ENCODE results near the gene VGLL4.
"Not testable (repeated sequence)": the region's sequence is repeated elsewhere in the genome, so short reads cannot be mapped to it uniquely, and the experiment has no call there.

Gene VGLL4

DNA sequence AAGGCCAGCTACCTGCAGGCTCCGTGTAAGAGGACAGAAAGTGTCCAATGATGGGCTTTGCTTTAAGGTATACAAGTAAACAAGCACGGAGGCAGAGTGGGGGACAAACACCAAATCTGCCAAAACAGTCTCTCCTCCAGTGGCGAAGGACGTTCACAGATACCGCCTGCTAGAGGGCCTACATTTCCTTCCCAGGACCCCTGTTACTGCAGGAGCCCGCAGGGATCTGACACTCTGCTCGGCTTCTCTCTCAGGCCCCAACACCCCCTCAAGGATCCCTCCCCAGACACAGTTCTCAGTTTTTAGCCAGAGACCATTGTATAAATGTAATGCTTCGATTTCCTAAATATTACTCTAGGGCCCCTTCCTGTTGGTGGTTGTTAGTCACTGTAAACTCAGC, 46.0 kb upstream of the VGLL4 start:
- H2AFZ ChIP-seq (ENCODE audit: insufficient read depth, low read length, poor library complexity): no peak overlapping the region
- no peak overlapping the region for H3K27ac ChIP-seq (ENCODE audit: low read depth, low read length)
- no peak overlapping the region for H4K12ac ChIP-seq (ENCODE audit: low read depth, low read length)
- no peak overlapping the region for H4K91ac ChIP-seq (ENCODE audit: low read depth, low read length)
- no peaks in the 10 kb centered on the region for H3K9me3 ChIP-seq (ENCODE audit: insufficient read depth, low read depth, low read length)
- H3K79me2 ChIP-seq (ENCODE audit: control insufficient read depth, insufficient read depth, low read length, poor library complexity): no peaks in the 10 kb centered on the region
- H3K18ac ChIP-seq (ENCODE audit: low read length): no peak overlapping the region
- no peak overlapping the region for H3K4me2 ChIP-seq (ENCODE audit: low read length)
- peak overlapping the region; percentile 3 for H2BK12ac ChIP-seq (ENCODE audit: low read length)
- no peak overlapping the region for H2BK120ac ChIP-seq (ENCODE audit: insufficient read depth, low read length, poor library complexity)
- H3K27me3 ChIP-seq (ENCODE audit: insufficient read depth, low read length): no peaks in the 10 kb centered on the region
- H3K4me1 ChIP-seq (ENCODE audit: control insufficient read depth in 1 of 2, insufficient read depth in 2 of 2, low read length in 2 of 2): peaks cover 5% of the 10 kb centered on the region in 2 experiments
- H3K79me1 ChIP-seq (ENCODE audit: low read length): peaks cover 2% of the 10 kb centered on the region
- no peak overlapping the region for H3K4ac ChIP-seq (ENCODE audit: low read depth, low read length)
- H3K4me3 ChIP-seq (ENCODE audit: low read depth, low read length): no peak overlapping the region
- H3K9ac ChIP-seq (ENCODE audit: low read length): no peak overlapping the region
- H4K8ac ChIP-seq (ENCODE audit: low read depth, low read length): no peak overlapping the region
- H2AK5ac ChIP-seq (ENCODE audit: low read length): no peak overlapping the region
- H3K36me3 ChIP-seq (ENCODE audit: control insufficient read depth in 1 of 2, insufficient read depth in 2 of 2, low read length in 2 of 2): peaks cover 0 to 2% of the 10 kb centered on the region in 2 experiments
- H3K14ac ChIP-seq (ENCODE audit: low read length): no peak overlapping the region
- no peak overlapping the region for H2BK5ac ChIP-seq (ENCODE audit: low read depth, low read length, poor library complexity)
- DNase-seq: no peak
- no peak overlapping the region for H3K23ac ChIP-seq (ENCODE audit: low read length)
- no CpG with 5 or more reads among the region's 8 CpGs for WGBS (ENCODE audit: extremely low coverage, insufficient coverage, insufficient read length)

GRCh38 chr3:11684980-11685379, 41.3 kb upstream of the VGLL4 start:
- not testable (repeated sequence) for H3K9ac ChIP-seq (ENCODE audit: low read length); H3K4me1 ChIP-seq (ENCODE audit: control insufficient read depth in 1 of 2, insufficient read depth in 2 of 2, low read length in 2 of 2); H2BK120ac ChIP-seq (ENCODE audit: insufficient read depth, low read length, poor library complexity); H3K23ac ChIP-seq (ENCODE audit: low read length); DNase-seq; H2BK5ac ChIP-seq (ENCODE audit: low read depth, low read length, poor library complexity); H3K79me2 ChIP-seq (ENCODE audit: control insufficient read depth, insufficient read depth, low read length, poor library complexity); H4K8ac ChIP-seq (ENCODE audit: low read depth, low read length); H3K4me2 ChIP-seq (ENCODE audit: low read length); H3K18ac ChIP-seq (ENCODE audit: low read length); H4K12ac ChIP-seq (ENCODE audit: low read depth, low read length); H3K27me3 ChIP-seq (ENCODE audit: insufficient read depth, low read length); H4K91ac ChIP-seq (ENCODE audit: low read depth, low read length); H2AK5ac ChIP-seq (ENCODE audit: low read length); H2BK12ac ChIP-seq (ENCODE audit: low read length); H3K79me1 ChIP-seq (ENCODE audit: low read length); H3K9me3 ChIP-seq (ENCODE audit: insufficient read depth, low read depth, low read length); H3K4me3 ChIP-seq (ENCODE audit: low read depth, low read length); H2AFZ ChIP-seq (ENCODE audit: insufficient read depth, low read length, poor library complexity); H3K4ac ChIP-seq (ENCODE audit: low read depth, low read length); H3K36me3 ChIP-seq (ENCODE audit: control insufficient read depth in 1 of 2, insufficient read depth in 2 of 2, low read length in 2 of 2); H3K14ac ChIP-seq (ENCODE audit: low read length); H3K27ac ChIP-seq (ENCODE audit: low read depth, low read length)
- WGBS (ENCODE audit: extremely low coverage, insufficient coverage, insufficient read length): no CpG with 5 or more reads among the region's 6 CpGs

- H3K79me1 ChIP-seq (ENCODE audit: low read length): no peaks in the 10 kb centered on the region
- H3K4me3 ChIP-seq (ENCODE audit: low read depth, low read length): no peak overlapping the region
Observed at GRCh38 chr3:11680509-11680908, 36.8 kb upstream of the VGLL4 start.

GRCh38 chr3:11679964-11680363, 36.2 kb upstream of the VGLL4 start:
- DNase-seq: peak; percentile 42 to 71

More at GRCh38 chr3:11680509-11680908, 36.8 kb upstream of the VGLL4 start:
- DNase-seq: no peak
- Histone ChIP-seq H2BK12ac (ENCODE audit: low read length) (no peak overlapping the region), H3K79me2 (ENCODE audit: control insufficient read depth, insufficient read depth, low read length, poor library complexity) (no peaks in the 10 kb centered on the region), H2BK120ac (ENCODE audit: insufficient read depth, low read length, poor library complexity) (no peak overlapping the region), H2AFZ (ENCODE audit: insufficient read depth, low read length, poor library complexity) (no peak overlapping the region), H3K36me3 (ENCODE audit: control insufficient read depth in 1 of 2, insufficient read depth in 2 of 2, low read length in 2 of 2) (peaks cover 0 to 3% of the 10 kb centered on the region in 2 experiments), H3K4me2 (ENCODE audit: low read length) (no peak overlapping the region), H3K23ac (ENCODE audit: low read length) (no peak overlapping the region), H3K18ac (ENCODE audit: low read length) (no peak overlapping the region), H3K14ac (ENCODE audit: low read length) (no peak overlapping the region), H3K4me1 (ENCODE audit: control insufficient read depth in 1 of 2, insufficient read depth in 2 of 2, low read length in 2 of 2) (peaks cover 5 to 7% of the 10 kb centered on the region in 2 experiments), H4K12ac (ENCODE audit: low read depth, low read length) (no peak overlapping the region), H3K4ac (ENCODE audit: low read depth, low read length) (no peak overlapping the region), H4K8ac (ENCODE audit: low read depth, low read length) (no peak overlapping the region), H4K91ac (ENCODE audit: low read depth, low read length) (no peak overlapping the region), H2AK5ac (ENCODE audit: low read length) (no peak overlapping the region), H3K9me3 (ENCODE audit: insufficient read depth, low read depth, low read length) (no peaks in the 10 kb centered on the region), H3K27ac (ENCODE audit: low read depth, low read length) (no peak overlapping the region), H2BK5ac (ENCODE audit: low read depth, low read length, poor library complexity) (no peak overlapping the region), H3K27me3 (ENCODE audit: insufficient read depth, low read length) (no peaks in the 10 kb centered on the region), H3K9ac (ENCODE audit: low read length) (no peak overlapping the region)
- no CpG with 5 or more reads among the region's 14 CpGs for WGBS (ENCODE audit: extremely low coverage, insufficient coverage, insufficient read length)

More at GRCh38 chr3:11679964-11680363, 36.2 kb upstream of the VGLL4 start:
- Histone ChIP-seq H3K4me3 (ENCODE audit: low read depth, low read length) (no peak overlapping the region), H2AK5ac (ENCODE audit: low read length) (no peak overlapping the region), H2BK12ac (ENCODE audit: low read length) (no peak overlapping the region), H3K79me2 (ENCODE audit: control insufficient read depth, insufficient read depth, low read length, poor library complexity) (no peaks in the 10 kb centered on the region), H3K79me1 (ENCODE audit: low read length) (no peaks in the 10 kb centered on the region), H2BK5ac (ENCODE audit: low read depth, low read length, poor library complexity) (no peak overlapping the region), H3K27ac (ENCODE audit: low read depth, low read length) (no peak overlapping the region), H3K4ac (ENCODE audit: low read depth, low read length) (no peak overlapping the region), H3K18ac (ENCODE audit: low read length) (no peak overlapping the region), H3K9ac (ENCODE audit: low read length) (no peak overlapping the region), H3K14ac (ENCODE audit: low read length) (no peak overlapping the region), H4K91ac (ENCODE audit: low read depth, low read length) (no peak overlapping the region), H3K9me3 (ENCODE audit: insufficient read depth, low read depth, low read length) (no peaks in the 10 kb centered on the region), H3K4me2 (ENCODE audit: low read length) (no peak overlapping the region), H3K23ac (ENCODE audit: low read length) (no peak overlapping the region), H3K4me1 (ENCODE audit: control insufficient read depth in 1 of 2, insufficient read depth in 2 of 2, low read length in 2 of 2) (peaks cover 5 to 7% of the 10 kb centered on the region in 2 experiments), H3K27me3 (ENCODE audit: insufficient read depth, low read length) (no peaks in the 10 kb centered on the region), H4K8ac (ENCODE audit: low read depth, low read length) (no peak overlapping the region), H3K36me3 (ENCODE audit: control insufficient read depth in 1 of 2, insufficient read depth in 2 of 2, low read length in 2 of 2) (peaks cover 0 to 3% of the 10 kb centered on the region in 2 experiments), H4K12ac (ENCODE audit: low read depth, low read length) (no peak overlapping the region), H2BK120ac (ENCODE audit: insufficient read depth, low read length, poor library complexity) (no peak overlapping the region), H2AFZ (ENCODE audit: insufficient read depth, low read length, poor library complexity) (no peak overlapping the region)
- no CpG with 5 or more reads among the region's 5 CpGs for WGBS (ENCODE audit: extremely low coverage, insufficient coverage, insufficient read length)
